ENCODE measurements around the gene PADI2. TPM values are rescaled to one million over a fixed set of nuclear protein-coding genes. Genes with fewer than 3 reads are reported as not detected.

PADI2 gene
- total and polyA plus RNA-seq, 2 donors (not counting 3 experiments of a cell fraction or from before 2014, with no cell fraction given) = not detected

DNA sequence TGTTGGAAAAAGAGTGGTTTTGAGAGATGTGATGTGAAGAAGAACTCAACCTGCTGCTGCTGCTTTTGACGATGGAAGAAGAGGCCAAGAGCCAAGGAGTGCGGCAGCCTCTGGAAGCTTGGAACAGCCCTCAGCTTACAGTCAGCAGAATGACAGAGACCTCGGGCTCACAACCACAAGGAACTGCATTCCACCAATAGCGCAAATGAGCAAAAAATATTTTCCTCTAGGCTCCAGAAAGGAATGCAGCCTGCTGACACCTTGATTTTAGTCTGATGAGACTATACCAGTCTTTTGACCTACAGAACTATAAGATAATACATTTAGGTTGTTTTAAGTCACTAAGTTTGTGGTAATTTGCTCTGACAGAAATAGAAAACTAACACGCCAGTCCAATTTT is 75.6 kb downstream of the PADI2 start:
- dilution Hi-C loops (cut with MboI; ENCODE audit: extremely low pct_ligation_motif_present, low sequenced_read_pairs) = no loop called here
- CTCF ChIA-PET = interaction anchor here (0.9 kb wide), 1 partner anchor 92 kb away, joined by 6 read pairs; no protein-coding TSS in a partner anchor

More for the DNA sequence above, 75.6 kb downstream of the PADI2 start:
- TF ChIP-seq EZH2 (IDR thresholded peaks at IDR 0.05; ENCODE audit: borderline replicate concordance, low read depth, low read length, severe bottlenecking) (no peak), FOS (IDR thresholded peaks at IDR 0.05; ENCODE audit: borderline replicate concordance, insufficient read depth, low read length) (no peak), POLR2A (IDR thresholded peaks at IDR 0.05; ENCODE audit: low read depth, low read length) (no peak), CTCF (IDR thresholded peaks at IDR 0.05; ENCODE audit: extremely low read depth in 1 of 2, insufficient read depth in 1 of 2, low read depth in 1 of 2, low read length in 2 of 2) (no peak), POLR2AphosphoS5 (IDR thresholded peaks at IDR 0.05; ENCODE audit: insufficient read depth, low read depth, low read length) (no peak), JUN (IDR thresholded peaks at IDR 0.05; ENCODE audit: borderline replicate concordance, insufficient read depth, insufficient read length, low read depth) (no peak), GATA2 (IDR thresholded peaks at IDR 0.05; ENCODE audit: insufficient read depth, insufficient read length, low read depth, low read length) (no peak), MYC (IDR thresholded peaks at IDR 0.05; ENCODE audit: low read depth, low read length) (no peak)
- TF ChIP-seq, protein P1, sequence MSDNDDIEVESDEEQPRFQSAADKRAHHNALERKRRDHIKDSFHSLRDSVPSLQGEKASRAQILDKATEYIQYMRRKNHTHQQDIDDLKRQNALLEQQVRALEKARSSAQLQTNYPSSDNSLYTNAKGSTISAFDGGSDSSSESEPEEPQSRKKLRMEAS (IDR thresholded peaks at IDR 0.05; ENCODE audit: insufficient read depth, insufficient read length) = no peak
- H3K4me2 ChIP-seq (ENCODE audit: insufficient read depth, low read length) = no peak overlapping the region
- TSS peak; percentile 14 for BruUV-seq (replicated peaks)
- DNase-seq (ENCODE audit: low read depth, low spot score) = no peak
- intact Hi-C loops (cut with micrococcal nuclease) = no loop called here
- no peak overlapping the region for H3K27ac ChIP-seq (ENCODE audit: insufficient read depth, low read depth, low read length)
- peaks cover 3% of the 10 kb centered on the region for H3K4me1 ChIP-seq (ENCODE audit: control insufficient read depth, extremely low read depth, insufficient read depth, low read length)
- peaks cover 6 to 12% of the 10 kb centered on the region in 2 experiments for H3K36me3 ChIP-seq (ENCODE audit: control insufficient read depth in 2 of 2, extremely low read depth in 1 of 2, insufficient read depth in 2 of 2, low read length in 2 of 2)
- H2AFZ ChIP-seq (ENCODE audit: low read depth, low read length) = no peak overlapping the region
- H3K9me3 ChIP-seq (replicated peaks; ENCODE audit: control insufficient read depth, insufficient read depth, low read length) = no peaks in the 10 kb centered on the region
- no peaks in the 10 kb centered on the region for H3K9me1 ChIP-seq (replicated peaks; ENCODE audit: control insufficient read depth, extremely low read depth, insufficient read depth, low read length)
- H3K27me3 ChIP-seq (ENCODE audit: control insufficient read depth in 2 of 2, insufficient read depth in 2 of 2, low read length in 2 of 2) = no peaks in the 10 kb centered on the region
- H3K79me2 ChIP-seq (ENCODE audit: control insufficient read depth, insufficient read depth, low read length) = peaks cover 17% of the 10 kb centered on the region
- H4K20me1 ChIP-seq (replicated peaks; ENCODE audit: control insufficient read depth, extremely low read depth, insufficient read depth, low read length) = no peaks in the 10 kb centered on the region
- POLR2A ChIA-PET = interaction anchor here (0.6 kb wide), 1 partner anchor 92 kb away, joined by 3 read pairs; no protein-coding TSS in a partner anchor
- no peak for FAIRE-seq
- H3K4me3 ChIP-seq (replicated peaks in 1 of 3; ENCODE audit: insufficient read depth in 1 of 3, low read depth in 1 of 3, low read length in 3 of 3) = no peak overlapping the region
- H3K9ac ChIP-seq (replicated peaks; ENCODE audit: extremely low read depth, insufficient read depth, low read length) = no peak overlapping the region
